GM21390 (cell line): ENCODE data around the gene TAF1C.
"Not testable (repeated sequence)": the region's sequence is repeated elsewhere in the genome, so short reads cannot be mapped to it uniquely, and the experiment has no call there.

Experiments
- ATAC-seq: cut with Tn5 transposase; IDR thresholded peaks from one replicate; pipeline ENCODE4 v1.9.1; 2021; ENCODE audit not compliant: unreplicated experiment

Gene TAF1C

GRCh38 chr16:84212631-84213030, 25.8 kb upstream of the TAF1C start:
- no peak for ATAC-seq

GRCh38 chr16:84212154-84212553, 25.3 kb upstream of the TAF1C start:
- no peak for ATAC-seq

GRCh38 chr16:84209989-84210388, 23.1 kb upstream of the TAF1C start:
- ATAC-seq: no peak

GRCh38 chr16:84207879-84208278, 21.0 kb upstream of the TAF1C start:
- ATAC-seq: no peak

GRCh38 chr16:84207251-84207650, 20.4 kb upstream of the TAF1C start:
- no peak for ATAC-seq

GRCh38 chr16:84205976-84206691, 19.3 kb upstream of the TAF1C start:
- no peak for ATAC-seq

GRCh38 chr16:84205123-84205522, 18.3 kb upstream of the TAF1C start:
- not testable (repeated sequence) for ATAC-seq

- not testable (repeated sequence) for ATAC-seq
Observed at GRCh38 chr16:84204551-84204950, 17.7 kb upstream of the TAF1C start.

- no peak for ATAC-seq
Observed at GRCh38 chr16:84199861-84200260, 13.0 kb upstream of the TAF1C start.

- no peak for ATAC-seq
Observed at GRCh38 chr16:84199097-84199496, 12.2 kb upstream of the TAF1C start.

GRCh38 chr16:84198401-84198800, 11.5 kb upstream of the TAF1C start:
- ATAC-seq: no peak

- ATAC-seq: no peak
Observed at GRCh38 chr16:84197466-84198128, 10.7 kb upstream of the TAF1C start.

GRCh38 chr16:84196727-84197394, 10.0 kb upstream of the TAF1C start:
- ATAC-seq: no peak

- no peak for ATAC-seq
Observed at GRCh38 chr16:84196101-84196500, 9.2 kb upstream of the TAF1C start.

- ATAC-seq: no peak
Observed at GRCh38 chr16:84195201-84196093, 8.6 kb upstream of the TAF1C start.

- ATAC-seq: no peak
Observed at GRCh38 chr16:84194470-84195200, 7.8 kb upstream of the TAF1C start.

GRCh38 chr16:84194018-84194417, 7.2 kb upstream of the TAF1C start:
- ATAC-seq: no peak

- no peak for ATAC-seq
Observed at GRCh38 chr16:84193480-84193879, 6.6 kb upstream of the TAF1C start.

- ATAC-seq: no peak
Observed at GRCh38 chr16:84191466-84191865, 4.6 kb upstream of the TAF1C start.

- ATAC-seq: no peak
Observed at GRCh38 chr16:84190731-84191388, 4.0 kb upstream of the TAF1C start, which contains the start of gene ADAD2. Gene ADAD2 (plus strand): TSS chr16:84191157. CDS start chr16:84191231, 74 bp downstream.
